GM19324 (cell line): ENCODE data around the gene CHRNA9.
A peak's percentile ranks its signal among the peaks of the same experiment; 100 is the strongest.

Experiments used
- ATAC-seq: cut with Tn5 transposase; IDR thresholded peaks from one replicate; pipeline ENCODE4 v1.9.1; 2021; ENCODE audit warnings: mild to moderate bottlenecking, moderate library complexity; ENCODE audit not compliant: unreplicated experiment, low FRiP score

The CHRNA9 gene

GRCh38 chr4:40308528-40309122 lies 26.5 kb upstream of the CHRNA9 start:
- ATAC-seq, result no peak

GRCh38 chr4:40309250-40309774 lies 25.8 kb upstream of the CHRNA9 start:
- peak; percentile 37 for ATAC-seq

GRCh38 chr4:40310225-40310624 lies 24.9 kb upstream of the CHRNA9 start:
- ATAC-seq, result no peak

- ATAC-seq, result no peak
Measured at GRCh38 chr4:40311811-40312346, 23.3 kb upstream of the CHRNA9 start.

- no peak for ATAC-seq
Measured at GRCh38 chr4:40314951-40315350, 20.2 kb upstream of the CHRNA9 start.

GRCh38 chr4:40316333-40316781 lies 18.8 kb upstream of the CHRNA9 start:
- no peak for ATAC-seq

GRCh38 chr4:40316782-40317635 lies 18.1 kb upstream of the CHRNA9 start:
- ATAC-seq, result no peak

- no peak for ATAC-seq
Measured at GRCh38 chr4:40317916-40318658, 17.0 kb upstream of the CHRNA9 start.

- no peak for ATAC-seq
Measured at GRCh38 chr4:40321574-40322275, 13.4 kb upstream of the CHRNA9 start.

- ATAC-seq, result no peak
Measured at GRCh38 chr4:40322811-40323210, 12.3 kb upstream of the CHRNA9 start.

- no peak for ATAC-seq
Measured at GRCh38 chr4:40323866-40324265, 11.3 kb upstream of the CHRNA9 start.

- ATAC-seq, result no peak
Measured at GRCh38 chr4:40325406-40326019, 9.6 kb upstream of the CHRNA9 start.

- no peak for ATAC-seq
Measured at GRCh38 chr4:40327340-40327739, 7.8 kb upstream of the CHRNA9 start.

GRCh38 chr4:40328383-40328782 lies 6.8 kb upstream of the CHRNA9 start:
- ATAC-seq, result no peak

GRCh38 chr4:40329805-40330204 lies 5.3 kb upstream of the CHRNA9 start:
- ATAC-seq, result no peak

- ATAC-seq, result no peak
Measured at GRCh38 chr4:40330536-40330935, 4.6 kb upstream of the CHRNA9 start.

GRCh38 chr4:40331101-40331745 lies 3.9 kb upstream of the CHRNA9 start:
- ATAC-seq, result no peak

- no peak for ATAC-seq
Measured at GRCh38 chr4:40331961-40332360, 3.2 kb upstream of the CHRNA9 start.

- ATAC-seq, result no peak
Measured at GRCh38 chr4:40333921-40334352, 1.2 kb upstream of the CHRNA9 start.
